Stimulated activated CD8-positive, alpha-beta memory T cell treated with anti-CD3 and anti-CD28 coated beads, Interleukin-2, amount 100 ng/mL, for 1 hour (primary cell): ENCODE data around the gene PRKN.
"Not testable (repeated sequence)": the region's sequence is repeated elsewhere in the genome, so short reads cannot be mapped to it uniquely, and the experiment has no call there.

Experiments
- DNase-seq, 2 donors: peaks; one replicate each; pipeline ENCODE4 v3.0.0-alpha.2; 2020; ENCODE audit warnings: low read depth in 2 of 2

PRKN gene

DNA sequence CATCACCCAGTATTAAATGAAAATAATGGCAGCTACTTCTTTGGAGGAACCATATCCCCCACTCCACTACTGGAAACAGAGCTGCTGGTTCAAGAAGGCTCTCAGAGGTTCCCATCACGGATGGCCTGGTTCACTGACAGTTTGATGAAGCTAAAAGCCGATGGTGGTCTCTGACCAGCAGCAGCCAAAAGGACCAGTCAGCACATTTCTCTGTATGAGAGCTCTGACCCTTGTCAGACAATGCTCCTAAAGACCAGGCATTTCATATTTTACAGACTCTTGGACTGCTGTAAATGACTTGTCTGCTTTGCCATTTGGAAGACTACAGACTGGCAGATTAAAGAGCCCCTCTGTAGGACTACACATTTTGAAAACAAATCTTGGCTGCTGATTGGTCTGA, 16.6 kb downstream of the PRKN start:
- DNase-seq, result no peak

DNA sequence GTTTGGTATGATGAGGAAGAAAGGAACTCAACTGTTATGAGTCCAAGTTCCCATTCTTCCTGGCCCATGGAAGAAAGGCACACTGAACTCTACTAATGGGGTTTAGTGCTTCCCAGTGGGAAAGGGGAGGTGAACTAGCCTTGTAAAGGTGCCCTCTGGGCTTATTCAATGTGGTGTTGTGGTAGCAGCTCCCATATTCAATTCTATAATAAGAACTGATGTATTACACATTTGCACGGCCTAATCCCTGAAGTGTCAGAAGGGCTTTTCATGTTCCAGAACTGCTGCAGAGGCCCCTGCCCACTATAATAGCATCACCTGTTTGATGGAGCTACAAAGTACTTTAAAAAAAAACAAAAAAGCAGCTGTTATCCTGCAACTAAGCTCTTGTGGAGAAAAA, 17.1 kb downstream of the PRKN start:
- no peak for DNase-seq

DNA sequence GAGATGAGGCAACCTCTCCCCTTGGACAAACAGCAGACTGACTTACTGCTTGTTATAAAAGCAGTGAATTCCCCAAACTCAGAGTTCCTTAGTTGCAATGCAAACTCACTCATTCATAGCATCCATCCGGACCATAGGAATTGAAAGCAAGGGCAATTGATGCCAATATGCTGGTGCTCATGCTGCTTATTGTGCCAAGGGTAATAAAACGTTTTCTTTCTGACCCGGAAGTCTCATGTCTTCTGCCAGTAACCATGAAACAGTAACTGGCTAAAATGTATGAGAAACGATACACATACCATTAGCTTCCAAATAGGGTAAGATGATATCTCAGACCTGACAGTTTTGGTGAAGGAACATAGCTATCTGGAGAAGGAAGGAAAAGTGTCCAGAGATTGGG, 18.1 kb downstream of the PRKN start:
- no peak for DNase-seq

DNA sequence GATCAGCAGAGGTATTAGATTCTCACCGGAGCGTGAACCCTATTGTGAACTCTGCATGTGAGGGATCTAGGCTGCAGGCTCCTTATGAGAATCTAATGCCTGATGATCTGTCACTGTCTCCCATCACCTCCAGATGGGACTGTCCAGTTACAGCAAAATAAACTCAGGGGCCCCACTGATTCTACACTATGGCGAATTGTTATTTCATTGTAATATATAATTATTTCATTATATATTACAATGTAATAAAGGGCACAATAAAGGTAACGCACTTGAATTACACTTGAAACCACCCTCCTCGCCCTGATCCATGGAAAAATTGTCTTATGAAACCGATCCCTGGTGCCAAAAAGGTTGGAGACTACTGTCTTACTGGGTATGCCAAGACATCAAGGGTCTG, 18.6 kb downstream of the PRKN start:
- DNase-seq, result no peak

DNA sequence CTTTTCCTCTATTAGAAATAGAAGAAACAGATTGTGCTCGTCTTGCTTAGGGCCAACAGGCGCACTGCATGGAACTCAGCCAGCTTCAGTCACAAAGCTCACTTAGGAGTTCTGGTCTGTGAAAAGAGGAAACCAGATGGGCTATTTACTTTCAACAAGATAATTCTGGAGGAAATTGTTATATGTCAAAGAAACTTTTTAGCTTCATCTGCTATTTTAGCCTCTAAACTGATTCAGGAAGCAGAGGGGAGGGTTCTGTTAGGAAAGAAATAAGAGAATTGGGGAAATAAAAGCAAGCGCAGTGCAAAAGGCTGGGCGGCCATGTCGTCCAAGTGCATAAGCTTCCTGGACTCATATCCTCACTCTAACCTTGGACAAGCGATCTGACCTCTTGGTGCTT, 21.3 kb downstream of the PRKN start:
- DNase-seq, result no peak

DNA sequence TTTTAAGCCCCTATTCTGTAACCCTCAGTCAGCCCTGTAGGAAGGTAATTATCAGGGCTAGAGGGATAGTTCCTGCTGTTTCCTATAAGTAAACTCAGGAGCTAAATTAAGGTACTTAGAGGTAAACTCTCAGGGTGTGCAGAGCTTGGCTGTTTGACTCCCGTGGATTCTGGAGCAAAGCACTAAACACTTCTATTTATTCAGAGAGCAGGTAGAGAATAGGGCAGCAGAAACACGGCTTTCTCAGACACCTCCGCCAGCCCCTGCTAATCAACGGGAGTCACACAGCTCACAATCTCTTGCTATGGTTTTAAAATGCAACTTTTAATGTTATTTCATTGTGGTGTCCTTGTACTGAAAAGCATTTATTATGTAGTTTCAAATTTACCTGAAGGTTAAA, 21.8 kb downstream of the PRKN start:
- no peak for DNase-seq

DNA sequence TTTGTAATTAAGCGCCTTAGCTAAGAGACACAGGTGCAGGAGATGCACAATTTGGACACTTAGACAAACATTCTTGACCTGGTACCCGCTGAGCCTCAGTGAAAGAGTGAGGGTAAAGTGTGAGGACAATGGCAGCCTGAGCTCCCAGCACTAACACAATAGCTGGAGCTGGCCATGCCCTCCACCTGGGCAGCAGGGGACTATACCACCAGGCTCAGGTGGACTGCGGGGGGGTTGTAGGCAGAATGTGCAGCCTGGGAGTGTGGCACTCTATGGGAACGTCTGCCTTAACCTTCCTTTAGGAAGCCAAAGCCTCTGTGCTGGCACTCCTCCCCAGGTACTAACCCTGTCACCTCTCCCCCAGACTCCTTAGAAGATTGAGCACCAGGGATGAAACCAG, 23.6 kb downstream of the PRKN start:
- DNase-seq, result no peak

DNA sequence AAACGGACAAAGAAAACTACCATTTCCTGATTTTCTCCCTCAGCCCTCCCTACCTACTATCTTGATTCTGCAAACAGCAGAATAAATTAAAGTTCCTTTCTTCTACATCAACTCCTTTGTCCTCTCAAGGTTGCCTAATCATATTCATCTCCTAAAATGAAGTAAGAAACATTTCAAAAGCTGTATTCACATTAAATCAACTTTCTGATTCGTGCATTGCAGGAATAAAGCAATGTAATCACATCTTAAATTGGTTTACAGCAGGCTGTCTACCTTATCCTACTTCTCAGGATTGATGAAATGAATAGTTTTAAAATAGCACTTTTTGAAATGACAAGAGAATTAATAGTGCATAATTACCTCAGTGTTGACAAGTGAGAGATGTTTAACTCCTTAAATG, 25.1 kb downstream of the PRKN start:
- no peak for DNase-seq

DNA sequence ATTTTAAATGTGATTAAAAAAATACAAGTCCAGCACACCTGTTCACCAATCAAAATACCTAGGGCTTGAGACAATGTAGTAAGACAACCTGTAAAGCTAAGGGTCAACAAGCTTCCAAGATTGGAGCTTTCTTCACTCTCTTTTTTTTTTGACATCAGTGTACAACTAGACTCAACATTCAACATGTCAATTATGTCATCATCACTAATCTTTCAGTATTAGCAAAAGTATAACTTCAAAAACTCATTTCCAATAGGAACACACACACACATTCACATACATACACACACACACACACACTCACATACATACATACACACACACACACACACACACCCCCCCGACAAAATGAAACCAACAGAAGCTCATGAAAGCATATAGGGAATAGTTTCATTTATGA, 26.0 kb downstream of the PRKN start:
- DNase-seq, result no peak

DNA sequence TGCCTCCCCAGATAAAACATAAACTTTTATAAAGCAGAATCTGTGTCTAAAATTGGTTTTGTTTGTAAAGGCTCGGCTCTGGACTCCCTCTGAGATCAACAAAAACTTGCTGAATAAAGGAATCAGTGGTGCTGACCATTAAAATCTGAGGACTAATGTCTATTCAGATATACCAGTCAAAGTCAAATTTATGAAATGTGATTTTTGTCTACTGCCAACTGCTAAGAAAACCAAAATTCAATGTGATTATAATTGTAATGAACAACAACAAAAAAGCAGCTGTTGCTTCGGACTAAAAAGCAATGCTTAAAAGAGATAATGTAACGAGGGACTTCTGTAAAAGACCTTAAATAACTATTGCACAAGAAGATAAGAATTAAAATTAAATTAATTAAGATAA, 26.6 kb downstream of the PRKN start:
- DNase-seq, result no peak

DNA sequence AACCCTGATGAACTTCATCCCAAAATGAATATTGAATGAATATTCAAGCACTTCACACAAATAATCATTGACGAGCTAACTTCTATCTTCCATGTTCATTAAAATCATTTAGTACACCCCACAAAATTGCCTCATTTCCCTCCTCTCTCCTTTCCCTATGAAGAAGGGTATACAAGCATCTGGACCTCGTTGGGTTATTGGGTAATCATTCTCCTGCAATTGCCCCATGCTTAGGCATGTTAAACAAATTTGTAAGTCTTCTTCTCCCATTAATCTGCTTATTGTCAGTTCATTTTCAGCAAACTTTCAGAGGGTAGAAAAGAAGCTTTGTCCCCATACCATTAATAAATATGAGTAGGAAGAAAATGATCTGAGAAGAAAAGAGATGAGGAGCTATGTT, 27.6 kb downstream of the PRKN start:
- no peak for DNase-seq

DNA sequence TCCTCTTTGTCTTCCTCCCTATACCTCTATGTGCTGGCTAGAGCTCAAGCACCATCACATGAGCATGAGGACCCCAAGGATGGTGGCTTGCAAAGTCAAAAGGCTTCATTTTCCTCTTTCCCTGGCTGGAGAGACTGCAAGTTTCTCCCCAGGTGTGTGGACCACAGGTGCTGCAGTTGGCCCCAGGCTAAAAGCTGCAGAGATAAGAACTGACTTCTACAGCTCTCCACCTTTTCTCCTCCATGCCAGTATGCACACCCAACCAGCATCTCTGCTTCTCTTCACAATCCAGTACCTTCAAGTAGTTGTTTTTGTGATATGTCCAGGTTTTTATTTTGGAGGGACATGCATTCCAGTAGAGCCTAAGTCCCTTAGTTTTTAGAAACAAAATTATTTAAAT, 29.1 kb downstream of the PRKN start:
- no peak for DNase-seq

DNA sequence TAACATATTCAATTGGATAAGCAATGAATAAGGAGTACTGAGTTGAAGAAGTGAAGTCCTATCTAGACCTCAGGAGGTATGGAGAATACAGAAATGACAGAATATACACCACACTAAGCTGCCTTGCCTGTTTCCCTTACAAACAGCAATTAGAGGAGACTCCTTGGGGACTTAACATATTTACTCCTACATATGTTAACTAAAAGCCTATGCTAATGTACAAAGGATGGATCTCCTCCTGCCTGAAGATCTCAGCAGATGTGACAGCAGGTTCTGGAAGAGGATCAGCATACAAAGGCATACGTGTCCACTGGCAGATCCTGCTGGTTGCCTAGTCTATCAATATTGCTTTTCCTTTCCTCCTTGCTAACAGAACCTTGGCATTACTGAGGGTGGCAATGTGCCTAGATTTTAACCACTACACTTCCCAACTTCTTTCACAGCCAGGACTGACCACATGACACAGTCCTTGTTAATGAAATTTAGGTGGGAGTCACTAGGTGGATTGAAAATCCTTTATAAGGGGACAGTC, 29.6 kb downstream of the PRKN start:
- no peak for DNase-seq

DNA sequence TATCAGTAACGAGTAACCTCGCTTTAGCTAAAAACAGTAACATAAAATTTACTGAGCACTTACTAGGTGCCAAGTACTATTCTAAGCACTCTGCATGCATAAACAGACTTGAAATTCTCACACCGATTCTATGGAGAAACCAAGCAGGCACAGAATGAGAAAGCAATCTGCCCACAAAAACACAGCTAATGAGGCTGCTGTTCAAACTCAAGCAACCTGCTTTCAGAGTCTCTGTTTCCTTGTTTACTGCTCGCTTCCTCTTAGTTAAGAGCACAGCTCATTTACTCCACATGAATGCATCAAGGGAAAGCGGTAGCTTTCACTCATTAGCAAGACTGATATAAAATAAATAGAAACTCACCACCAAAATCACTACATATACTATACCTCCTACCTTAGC, 37.4 kb downstream of the PRKN start:
- no peak for DNase-seq

DNA sequence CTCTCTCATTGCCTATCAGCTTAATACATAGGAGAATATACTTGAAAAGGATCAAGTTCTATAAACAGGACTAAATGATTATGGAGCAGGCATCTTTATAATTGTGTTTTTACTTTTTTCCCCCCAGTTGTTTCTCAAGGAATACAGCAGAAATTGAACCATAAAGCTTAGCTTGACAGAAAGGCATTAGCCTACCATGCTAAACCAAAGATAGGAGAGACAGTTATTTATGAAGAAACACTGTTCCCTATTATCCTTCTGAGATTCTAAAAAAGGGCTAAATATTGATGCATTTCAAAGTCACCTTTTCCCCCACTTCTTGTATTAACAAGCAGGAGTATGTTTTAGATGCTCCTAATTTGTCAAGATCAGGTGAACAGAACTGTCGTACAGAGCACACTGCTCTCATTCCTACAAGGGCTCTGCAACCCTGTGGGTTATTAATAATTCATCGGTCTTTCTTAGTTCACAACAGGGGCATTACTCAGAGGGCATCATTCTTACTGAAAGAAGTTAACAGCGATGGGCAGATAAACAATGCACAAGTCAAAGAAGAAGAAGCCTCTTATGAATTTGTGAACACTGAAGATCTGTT, 38.7 kb downstream of the PRKN start:
- DNase-seq, result no peak

DNA sequence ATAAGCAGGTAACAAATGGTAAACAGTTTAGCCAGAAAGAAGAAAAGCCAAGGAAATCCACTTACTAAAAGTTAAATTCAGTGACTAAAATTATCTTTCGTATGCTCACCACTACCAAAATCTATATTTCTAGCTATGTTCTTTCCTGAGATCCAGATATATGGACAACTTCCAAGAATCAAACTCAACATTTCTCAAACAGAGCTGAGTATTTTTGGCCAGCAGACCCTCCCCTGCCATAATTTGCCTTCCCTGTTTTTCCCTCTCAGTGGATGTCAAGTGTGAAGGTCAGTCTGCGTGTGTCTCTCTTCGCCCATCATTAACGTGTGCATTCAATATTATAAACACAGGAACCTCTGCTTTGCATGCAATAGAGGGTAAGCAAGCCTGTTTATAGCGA, 42.0 kb downstream of the PRKN start:
- DNase-seq, result no peak

DNA sequence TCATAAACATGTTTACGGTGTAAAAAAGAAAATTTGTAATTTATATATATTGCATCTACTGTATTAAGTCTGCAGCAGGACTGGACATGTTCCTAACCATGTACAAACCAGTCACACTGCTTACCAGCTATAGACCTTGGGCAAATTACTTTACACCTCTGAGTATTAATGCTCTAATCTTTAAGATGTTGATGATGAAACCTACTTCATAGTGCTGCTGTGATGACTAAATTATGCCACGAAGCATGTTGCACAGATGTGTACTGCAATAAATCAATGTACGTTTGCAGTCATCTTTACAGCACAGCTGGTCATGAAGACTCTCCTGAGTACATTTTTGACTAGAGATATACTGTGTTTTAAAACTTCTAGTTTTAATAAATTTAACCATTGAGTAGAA, 42.6 kb downstream of the PRKN start:
- DNase-seq, result no peak

DNA sequence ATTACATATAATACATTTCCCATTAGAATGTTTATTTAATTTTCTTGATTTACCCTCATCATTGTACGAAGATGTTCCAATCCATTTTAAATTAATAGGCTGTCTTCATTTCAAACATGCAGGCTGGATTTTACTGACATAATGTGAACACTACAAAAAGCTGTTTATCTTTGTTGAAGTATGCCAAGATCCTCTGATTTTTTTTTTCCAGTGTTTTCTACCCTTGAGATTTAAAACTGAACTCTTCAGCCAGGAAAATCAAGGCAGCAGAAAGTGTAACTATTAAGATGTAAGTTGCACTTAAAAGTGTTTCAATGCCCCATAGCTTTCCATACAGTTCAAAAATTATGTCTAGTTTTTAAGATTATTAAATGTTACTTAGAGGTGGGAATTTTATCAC, 43.5 kb downstream of the PRKN start:
- DNase-seq, result no peak

DNA sequence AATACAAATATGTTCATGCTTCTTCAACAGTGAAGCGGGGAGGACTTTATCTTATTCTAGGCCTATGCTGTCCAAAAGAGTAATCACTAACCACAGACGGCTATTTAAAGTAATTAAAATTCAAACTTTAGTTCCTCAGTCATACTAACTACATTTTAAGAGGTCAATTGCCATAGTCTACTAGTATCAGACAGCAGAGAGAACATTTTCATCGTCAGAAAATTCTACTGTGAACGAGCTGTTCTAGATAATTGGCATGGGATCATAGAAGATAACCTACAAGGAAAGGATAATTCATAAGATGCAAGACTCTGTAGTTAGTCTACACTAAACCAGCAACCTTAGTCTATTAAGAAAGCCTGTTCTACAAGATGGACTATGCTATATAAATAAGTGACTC, 44.4 kb downstream of the PRKN start:
- no peak for DNase-seq

DNA sequence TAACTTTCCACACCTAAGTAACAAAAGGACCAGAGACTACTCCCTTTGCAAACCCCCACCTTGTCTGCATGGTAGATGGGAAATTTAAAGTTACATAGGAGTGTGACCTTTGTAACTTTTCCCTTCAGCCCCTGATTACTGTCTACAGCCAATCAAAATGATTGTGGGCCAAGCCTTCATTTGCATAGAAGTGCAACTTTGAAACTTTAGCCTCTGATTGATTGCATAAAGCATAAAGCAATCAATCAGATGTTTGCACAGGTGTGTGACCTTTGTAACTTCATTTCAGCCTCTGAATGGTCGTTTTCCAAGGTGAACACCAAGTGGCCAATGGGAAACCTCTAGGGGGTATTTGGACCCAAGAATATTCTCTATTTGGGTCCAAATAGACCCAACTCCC, 46.1 kb downstream of the PRKN start:
- no peak for DNase-seq

DNA sequence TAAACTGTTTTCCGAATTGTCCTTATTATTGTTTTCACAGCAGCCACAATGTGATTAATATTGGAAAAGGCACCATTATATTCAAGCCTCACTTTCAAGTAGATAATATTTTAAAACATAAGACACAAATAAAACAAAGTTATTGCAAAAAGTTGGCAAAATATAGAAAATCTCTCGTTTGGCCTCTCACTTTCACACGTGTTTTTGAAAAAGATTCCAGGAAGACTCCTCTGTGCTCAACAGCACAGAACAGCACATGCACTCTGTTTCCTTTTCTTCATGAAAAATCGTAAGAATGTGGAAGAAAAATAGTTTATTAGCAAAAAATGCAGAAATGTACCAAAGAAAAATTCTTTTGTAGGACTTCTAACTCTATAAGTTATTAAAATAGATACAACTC, 46.7 kb downstream of the PRKN start:
- no peak for DNase-seq

DNA sequence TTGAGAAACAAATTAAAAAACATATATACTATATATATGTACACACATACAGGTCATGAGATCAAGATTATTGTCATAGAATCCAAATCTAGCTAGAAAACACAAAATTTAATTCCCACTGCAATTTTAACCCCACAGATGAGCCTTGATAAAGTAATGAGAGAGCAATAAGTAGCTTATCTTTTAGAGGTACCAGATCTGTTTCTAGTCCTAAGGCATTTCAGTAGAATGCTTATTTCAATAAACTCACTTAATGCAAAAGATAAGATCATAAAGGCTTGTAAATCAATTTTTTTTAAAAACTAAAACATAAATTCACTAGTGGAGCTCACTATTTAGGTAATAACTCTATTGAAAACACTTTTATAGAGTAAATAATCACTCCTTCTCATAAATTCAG, 47.2 kb downstream of the PRKN start:
- no peak for DNase-seq

DNA sequence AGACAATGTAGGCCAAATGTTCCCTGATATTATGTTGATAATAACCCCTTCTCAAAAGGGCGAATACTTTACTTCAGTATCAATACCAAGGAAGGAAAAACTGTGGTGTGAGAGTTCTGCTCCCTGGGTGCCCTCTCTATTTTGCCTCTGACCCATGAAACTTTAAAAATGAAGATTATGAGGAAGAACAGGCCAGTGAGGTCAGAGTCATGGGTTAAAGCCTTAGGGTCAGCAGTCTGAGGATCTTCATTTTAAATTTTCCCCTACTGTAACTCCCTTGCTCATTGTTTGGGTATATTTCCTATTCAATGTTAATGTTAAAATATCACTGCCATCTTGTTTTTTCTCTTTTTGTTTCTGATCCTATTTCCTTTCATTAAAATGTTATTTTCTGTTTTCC, 47.9 kb downstream of the PRKN start:
- DNase-seq, result no peak

DNA sequence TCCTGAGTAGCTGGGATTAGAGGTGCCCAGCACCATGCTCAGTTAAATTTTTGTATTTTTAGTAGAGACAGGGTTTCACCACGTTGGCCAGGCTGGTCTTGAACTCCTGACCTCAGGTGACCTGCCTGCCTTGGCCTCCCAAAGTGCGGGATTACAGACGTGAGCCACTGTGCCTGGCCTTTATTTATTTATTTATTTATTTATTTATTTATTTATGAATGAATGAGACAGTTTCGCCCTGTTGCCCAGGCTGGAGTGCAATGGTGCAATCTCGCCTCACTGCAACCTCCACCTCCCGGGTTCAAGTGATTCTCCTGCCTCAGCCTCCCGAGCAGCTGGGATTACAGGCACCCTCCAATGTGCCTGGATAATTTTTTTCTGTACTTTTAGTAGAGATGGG, 48.7 kb downstream of the PRKN start:
- DNase-seq, result not testable (repeated sequence)

DNA sequence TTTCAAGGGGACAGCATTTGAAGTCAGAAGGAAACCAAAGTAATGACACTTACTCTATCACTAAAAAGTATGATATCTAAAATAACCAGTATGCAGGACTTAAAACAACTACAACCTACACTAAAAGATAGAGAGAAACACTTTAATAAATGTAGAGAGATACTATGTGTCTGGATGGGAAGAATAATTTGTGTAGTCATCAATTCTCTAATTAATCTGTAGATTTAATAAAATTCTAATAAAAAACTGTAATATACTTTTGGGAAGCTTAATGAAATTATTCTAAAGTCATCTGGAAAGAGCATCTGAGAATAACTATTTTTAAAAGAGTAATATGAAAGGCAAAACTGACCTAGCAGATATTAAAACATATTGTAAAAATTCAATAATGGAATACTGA, 52.1 kb downstream of the PRKN start:
- DNase-seq, result no peak
